Large intestine (tissue), 3 donors: ENCODE measurements around the gene KDM4B. TPM values are rescaled to one million over a fixed set of nuclear protein-coding genes. Genes with fewer than 3 reads are reported as not detected.

Experiments used
- DNase-seq, 2 donors: peaks; one replicate each; pipeline versions ENCODE4 v3.0.0 to v3.0.0-alpha.2; 2013
- H3K27ac ChIP-seq: one replicate; pipeline ENCODE4 v1.5.1; 2013; ENCODE audit warnings: low read length
- H3K27me3 ChIP-seq: 2 replicates; pipeline ENCODE4 v1.6.1; 2013; ENCODE audit warnings: low read length; ENCODE audit not compliant: control insufficient read depth, insufficient read depth
- H3K36me3 ChIP-seq: 2 replicates; pipeline ENCODE4 v1.6.1; 2013; ENCODE audit warnings: low read length; ENCODE audit not compliant: control insufficient read depth, insufficient read depth
- H3K4me1 ChIP-seq: one replicate; pipeline ENCODE4 v1.6.1; 2013; ENCODE audit warnings: low read length; ENCODE audit not compliant: control insufficient read depth, insufficient read depth
- H3K4me3 ChIP-seq: one replicate; pipeline ENCODE4 v1.5.1; 2013; ENCODE audit warnings: low read length
- H3K9me3 ChIP-seq: one replicate; pipeline ENCODE4 v1.6.1; 2013; ENCODE audit warnings: mild to moderate bottlenecking, low read depth, low read length, moderate library complexity; ENCODE audit not compliant: control insufficient read depth
- WGBS: methylation state at CpG from one replicate; pipeline ENCODE4 v1.1.5; 2013; ENCODE audit warnings: low lambda C conversion rate; ENCODE audit not compliant: insufficient coverage; 5-methylcytosine and 5-hydroxymethylcytosine counted together
- polyA plus RNA-seq: library from polyadenylated mRNA; unstranded; fragments of 120-200 nt; gene quantifications from one replicate; pipeline ENCODE4 v1.2.1, GENCODE V29; 2013

KDM4B gene
- polyA plus RNA-seq, 1 donor, result 13.7 TPM

DNA sequence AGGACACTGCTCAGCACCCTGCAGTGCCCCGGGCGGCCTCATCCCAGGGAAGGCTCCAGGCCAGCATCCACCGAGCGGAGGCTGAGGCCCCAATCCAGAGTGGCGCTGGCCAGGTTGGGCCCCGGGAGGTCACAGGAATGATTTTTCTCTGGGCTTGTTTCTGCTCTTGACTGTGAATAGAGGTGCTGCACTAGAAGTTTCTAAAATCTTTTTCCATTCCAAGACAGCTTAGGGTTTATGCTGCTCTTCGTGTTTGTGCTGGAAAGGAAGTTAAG is 15.1 kb downstream of the KDM4B start:
- H3K9me3 ChIP-seq, result no peaks in the 10 kb centered on the region
- no peak for DNase-seq
- no peak overlapping the region for H3K4me3 ChIP-seq
- 100% methylated on average over 1 of the region's 7 CpGs for WGBS
- peaks cover 3% of the 10 kb centered on the region for H3K36me3 ChIP-seq
- H3K27me3 ChIP-seq, result no peaks in the 10 kb centered on the region
- no peaks in the 10 kb centered on the region for H3K4me1 ChIP-seq
- no peak overlapping the region for H3K27ac ChIP-seq

- no peak overlapping the region for H3K27ac ChIP-seq
Observed at GRCh38 chr19:4984438-4984990, 15.6 kb downstream of the KDM4B start.

DNA sequence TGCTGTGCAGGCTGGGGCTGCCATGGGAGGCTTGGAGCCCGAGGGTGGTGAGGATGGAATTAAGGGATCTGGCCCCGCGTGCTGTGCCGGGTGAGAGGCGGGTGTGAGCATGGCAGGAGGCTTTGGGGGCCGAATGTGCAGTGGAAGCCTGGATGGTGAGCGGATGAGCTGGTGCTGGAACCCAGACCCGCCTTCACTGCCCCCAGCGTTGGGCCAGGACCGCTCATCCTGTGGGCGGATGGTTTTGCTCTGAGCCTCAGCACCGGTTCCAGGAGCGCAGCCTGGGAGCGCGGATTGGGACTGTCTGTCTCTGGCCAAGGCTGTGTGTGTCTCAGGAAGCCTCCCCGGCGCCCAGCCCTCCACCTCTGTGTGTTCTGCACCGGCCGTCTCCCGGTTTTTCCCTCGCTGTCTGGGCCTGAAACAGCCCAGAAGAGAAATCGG is 16.7 kb downstream of the KDM4B start:
- DNase-seq, result no peak
- H3K4me3 ChIP-seq, result no peak overlapping the region
- peaks cover 3% of the 10 kb centered on the region for H3K36me3 ChIP-seq
- no peak overlapping the region for H3K27ac ChIP-seq
- no CpG with 5 or more reads among the region's 22 CpGs for WGBS
- no peaks in the 10 kb centered on the region for H3K27me3 ChIP-seq
- no peaks in the 10 kb centered on the region for H3K4me1 ChIP-seq
- H3K9me3 ChIP-seq, result no peaks in the 10 kb centered on the region

More at GRCh38 chr19:4984438-4984990, 15.6 kb downstream of the KDM4B start:
- Histone ChIP-seq H3K4me1 (no peaks in the 10 kb centered on the region), H3K9me3 (no peaks in the 10 kb centered on the region), H3K36me3 (peaks cover 3% of the 10 kb centered on the region), H3K4me3 (no peak overlapping the region), H3K27me3 (no peaks in the 10 kb centered on the region)
- no peak for DNase-seq
- no CpG with 5 or more reads among the region's 18 CpGs for WGBS

DNA sequence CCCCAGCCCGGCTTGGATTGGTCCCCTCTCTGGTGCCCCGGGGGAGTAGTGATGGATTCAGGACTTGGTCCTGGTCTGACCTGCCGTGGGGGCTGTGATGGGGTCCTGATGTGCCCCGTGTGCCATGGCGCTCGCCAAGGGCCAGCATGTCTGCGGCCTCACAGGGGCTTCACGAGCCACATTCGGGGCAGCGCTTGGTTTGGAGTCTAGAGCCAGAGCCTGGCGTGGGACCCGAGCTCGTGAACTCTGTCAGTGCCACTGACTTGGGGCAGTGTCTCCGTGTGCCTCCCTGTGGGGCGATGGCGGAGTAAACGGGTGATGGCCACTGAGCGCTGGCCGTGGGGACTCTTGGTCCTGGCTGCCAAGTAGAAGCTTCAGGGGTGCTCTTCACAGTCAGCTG is 17.1 kb downstream of the KDM4B start:
- no peak overlapping the region for H3K27ac ChIP-seq
- no peaks in the 10 kb centered on the region for H3K9me3 ChIP-seq
- no peaks in the 10 kb centered on the region for H3K27me3 ChIP-seq
- no peak overlapping the region for H3K4me3 ChIP-seq
- no peaks in the 10 kb centered on the region for H3K4me1 ChIP-seq
- DNase-seq, result no peak
- no CpG with 5 or more reads among the region's 19 CpGs for WGBS
- peaks cover 3% of the 10 kb centered on the region for H3K36me3 ChIP-seq

DNA sequence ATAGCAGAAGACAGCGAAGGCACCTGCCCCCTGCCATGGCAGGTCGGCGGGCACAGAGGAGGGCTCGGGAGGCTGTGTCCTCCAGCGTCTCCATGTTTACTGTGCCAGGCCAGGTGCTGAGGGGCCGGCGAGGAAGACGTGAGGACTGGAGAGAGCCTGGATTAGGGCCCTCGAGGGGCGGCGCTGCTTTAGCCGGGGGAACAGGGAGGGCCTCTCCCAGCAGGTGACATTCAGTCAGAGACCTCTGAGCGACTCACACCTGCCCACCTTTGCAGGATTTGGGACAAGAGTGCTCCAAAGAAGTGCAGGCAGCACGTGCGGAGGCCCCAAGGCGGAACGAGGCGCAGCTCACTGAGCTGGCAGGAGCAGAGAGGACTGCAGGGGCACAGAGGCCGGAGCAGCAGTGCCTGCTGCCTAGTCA is 17.6 kb downstream of the KDM4B start:
- no peaks in the 10 kb centered on the region for H3K27me3 ChIP-seq
- H3K9me3 ChIP-seq, result no peaks in the 10 kb centered on the region
- no peaks in the 10 kb centered on the region for H3K4me1 ChIP-seq
- 50% methylated on average over 1 of the region's 19 CpGs for WGBS
- DNase-seq, result no peak
- H3K27ac ChIP-seq, result no peak overlapping the region
- H3K36me3 ChIP-seq, result peaks cover 3% of the 10 kb centered on the region
- H3K4me3 ChIP-seq, result no peak overlapping the region

DNA sequence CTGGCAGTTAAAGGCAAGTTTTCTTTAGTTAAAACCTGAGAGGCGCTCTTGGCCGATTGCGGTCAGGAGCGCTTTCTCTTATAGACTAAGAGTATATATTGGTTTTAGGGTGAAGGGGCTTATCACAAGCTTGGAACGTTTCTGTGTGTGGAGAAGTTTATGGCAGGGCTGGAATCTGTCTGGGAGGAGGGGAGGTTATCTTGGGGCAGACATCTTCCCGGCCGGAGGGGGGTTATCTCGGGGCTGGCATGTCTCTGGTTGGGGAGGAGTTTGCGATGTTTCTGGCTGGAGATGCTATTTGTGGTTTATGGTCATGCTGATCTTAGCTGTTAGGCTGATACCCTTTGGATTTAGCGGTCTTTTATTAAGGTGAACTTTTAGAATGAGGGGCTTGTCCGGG is 18.3 kb downstream of the KDM4B start:
- Histone ChIP-seq H3K9me3 (no peaks in the 10 kb centered on the region), H3K27ac (no peak overlapping the region), H3K4me3 (no peak overlapping the region), H3K27me3 (no peaks in the 10 kb centered on the region), H3K36me3 (peaks cover 3% of the 10 kb centered on the region), H3K4me1 (no peaks in the 10 kb centered on the region)
- WGBS, result no CpG with 5 or more reads among the region's 11 CpGs
- no peak for DNase-seq

GRCh38 chr19:4987692-4988370 is 18.9 kb downstream of the KDM4B start:
- WGBS, result no CpG with 5 or more reads among the region's 24 CpGs
- Histone ChIP-seq H3K36me3 (peaks cover 3% of the 10 kb centered on the region), H3K4me3 (no peak overlapping the region), H3K9me3 (no peaks in the 10 kb centered on the region), H3K27me3 (no peaks in the 10 kb centered on the region), H3K27ac (no peak overlapping the region), H3K4me1 (no peaks in the 10 kb centered on the region)
- no peak for DNase-seq

DNA sequence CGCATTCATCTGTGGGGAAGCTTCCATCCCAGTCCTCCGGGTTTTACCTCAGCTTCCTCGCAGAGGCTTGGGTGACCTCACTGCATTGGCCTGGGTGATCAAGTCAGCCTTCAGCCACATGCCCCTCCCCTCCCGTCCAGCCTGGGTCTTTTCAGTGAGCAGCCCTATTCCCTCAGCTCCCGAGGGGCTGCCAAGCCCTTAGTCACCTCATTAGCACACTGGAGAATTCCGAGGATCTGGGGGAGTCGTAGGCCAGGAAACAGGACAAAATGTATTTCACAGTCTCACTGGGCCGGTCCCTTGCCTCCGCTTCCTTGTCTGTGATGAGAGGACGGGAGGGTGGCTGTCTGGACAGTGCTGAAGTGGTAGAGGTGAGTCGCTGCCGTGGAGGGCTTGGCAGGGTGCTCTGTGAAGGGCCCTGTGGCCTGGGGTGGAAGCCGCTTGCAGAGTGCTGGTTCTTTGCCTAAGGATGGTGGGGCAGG is 19.9 kb downstream of the KDM4B start:
- DNase-seq, result no peak
- H3K27me3 ChIP-seq, result no peaks in the 10 kb centered on the region
- H3K27ac ChIP-seq, result no peak overlapping the region
- no peaks in the 10 kb centered on the region for H3K4me1 ChIP-seq
- no CpG with 5 or more reads among the region's 13 CpGs for WGBS
- H3K4me3 ChIP-seq, result no peak overlapping the region
- no peaks in the 10 kb centered on the region for H3K9me3 ChIP-seq
- no peaks in the 10 kb centered on the region for H3K36me3 ChIP-seq

DNA sequence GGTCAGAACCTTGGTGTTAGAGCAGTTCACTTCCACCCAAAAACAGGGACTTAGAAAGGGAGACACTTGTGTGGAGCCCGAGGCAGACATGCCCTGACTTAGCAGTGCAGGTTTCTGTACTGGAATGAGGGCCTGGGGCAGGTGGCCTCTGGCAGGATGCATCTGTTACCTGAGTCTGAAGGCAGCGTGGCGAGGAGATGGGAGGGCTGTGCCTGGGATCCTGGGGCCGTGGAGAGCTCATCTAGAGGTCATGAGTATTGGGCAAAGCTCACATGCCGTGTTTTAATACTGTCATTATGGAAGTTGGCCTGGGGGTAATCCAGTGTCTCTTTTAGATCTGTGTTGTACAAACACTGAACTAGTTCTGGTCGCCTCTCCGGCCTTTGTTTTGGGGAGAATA is 21.4 kb downstream of the KDM4B start:
- Histone ChIP-seq H3K27me3 (no peaks in the 10 kb centered on the region), H3K9me3 (no peaks in the 10 kb centered on the region), H3K4me1 (no peaks in the 10 kb centered on the region), H3K27ac (no peak overlapping the region), H3K36me3 (no peaks in the 10 kb centered on the region), H3K4me3 (no peak overlapping the region)
- WGBS, result no CpG with 5 or more reads among the region's 7 CpGs
- no peak for DNase-seq

DNA sequence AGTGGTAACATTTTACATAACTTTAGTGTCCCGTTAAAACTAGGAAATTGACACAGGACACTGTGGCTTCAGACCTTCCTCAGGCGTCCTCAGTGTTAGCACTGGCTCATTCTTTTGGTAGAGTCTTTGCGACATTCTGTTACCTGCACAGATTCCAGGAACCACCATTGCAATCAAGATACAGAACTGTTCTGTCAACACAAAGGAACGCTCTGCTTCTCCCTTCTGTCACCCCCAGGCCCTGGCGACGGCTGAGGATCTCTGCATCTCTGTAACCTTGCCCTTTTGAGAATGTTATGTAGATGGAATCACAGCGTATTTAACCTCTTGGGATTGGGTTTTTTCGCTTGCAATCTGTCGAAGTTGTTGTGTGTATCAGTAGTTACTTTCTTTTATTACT is 22.6 kb downstream of the KDM4B start:
- H3K9me3 ChIP-seq, result no peaks in the 10 kb centered on the region
- no peaks in the 10 kb centered on the region for H3K4me1 ChIP-seq
- H3K36me3 ChIP-seq, result no peaks in the 10 kb centered on the region
- no peak overlapping the region for H3K4me3 ChIP-seq
- no peak for DNase-seq
- no CpG with 5 or more reads among the region's 9 CpGs for WGBS
- no peak overlapping the region for H3K27ac ChIP-seq
- no peaks in the 10 kb centered on the region for H3K27me3 ChIP-seq
